ENCODE measurements around the gene DBP.
"Not testable (repeated sequence)": the region's sequence is repeated elsewhere in the genome, so short reads cannot be mapped to it uniquely, and the experiment has no call there.

The DBP gene

DNA sequence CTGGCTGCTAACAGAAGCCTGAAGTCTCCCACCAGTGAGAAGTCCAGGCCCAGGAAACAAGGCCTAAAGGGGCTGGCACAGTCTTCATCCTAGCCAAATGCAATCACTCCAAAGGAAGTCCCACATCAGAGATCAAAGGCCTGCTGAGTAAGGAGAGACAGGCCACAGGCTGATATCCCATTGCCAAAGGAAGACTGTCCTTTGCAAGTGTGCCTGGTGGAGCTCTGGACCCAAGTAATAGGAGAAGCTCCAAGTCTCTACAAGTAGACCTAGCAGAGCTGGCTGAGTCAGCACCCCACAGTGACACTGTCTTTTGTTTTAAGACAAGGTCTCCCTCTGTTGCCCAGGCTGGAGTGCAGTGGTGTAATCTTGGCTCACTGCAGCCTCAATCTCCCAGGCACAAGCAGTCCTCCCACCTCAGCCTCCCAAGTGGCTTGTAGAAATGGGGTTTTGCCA, 4.5 kb downstream of the DBP start:
- Mint-ChIP-seq H3K4me1 (peaks cover 33% of the 10 kb centered on the region), H3K27ac (peak overlapping the region in 2 of 3 experiments; percentile 28 to 72), H3K27me3 (ENCODE audit: low read depth) (no peaks in the 10 kb centered on the region), H3K36me3 (ENCODE audit: low read depth) (no peaks in the 10 kb centered on the region), H3K4me3 (peak overlapping the region; percentile 16 to 53 (median 37)), H3K9me3 (no peaks in the 10 kb centered on the region)
- TF ChIP-seq, protein P1, sequence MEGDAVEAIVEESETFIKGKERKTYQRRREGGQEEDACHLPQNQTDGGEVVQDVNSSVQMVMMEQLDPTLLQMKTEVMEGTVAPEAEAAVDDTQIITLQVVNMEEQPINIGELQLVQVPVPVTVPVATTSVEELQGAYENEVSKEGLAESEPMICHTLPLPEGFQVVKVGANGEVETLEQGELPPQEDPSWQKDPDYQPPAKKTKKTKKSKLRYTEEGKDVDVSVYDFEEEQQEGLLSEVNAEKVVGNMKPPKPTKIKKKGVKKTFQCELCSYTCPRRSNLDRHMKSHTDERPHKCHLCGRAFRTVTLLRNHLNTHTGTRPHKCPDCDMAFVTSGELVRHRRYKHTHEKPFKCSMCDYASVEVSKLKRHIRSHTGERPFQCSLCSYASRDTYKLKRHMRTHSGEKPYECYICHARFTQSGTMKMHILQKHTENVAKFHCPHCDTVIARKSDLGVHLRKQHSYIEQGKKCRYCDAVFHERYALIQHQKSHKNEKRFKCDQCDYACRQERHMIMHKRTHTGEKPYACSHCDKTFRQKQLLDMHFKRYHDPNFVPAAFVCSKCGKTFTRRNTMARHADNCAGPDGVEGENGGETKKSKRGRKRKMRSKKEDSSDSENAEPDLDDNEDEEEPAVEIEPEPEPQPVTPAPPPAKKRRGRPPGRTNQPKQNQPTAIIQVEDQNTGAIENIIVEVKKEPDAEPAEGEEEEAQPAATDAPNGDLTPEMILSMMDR (IDR thresholded peaks at IDR 0.05; ENCODE audit: unreplicated experiment in 3 of 3): no peak

DNA sequence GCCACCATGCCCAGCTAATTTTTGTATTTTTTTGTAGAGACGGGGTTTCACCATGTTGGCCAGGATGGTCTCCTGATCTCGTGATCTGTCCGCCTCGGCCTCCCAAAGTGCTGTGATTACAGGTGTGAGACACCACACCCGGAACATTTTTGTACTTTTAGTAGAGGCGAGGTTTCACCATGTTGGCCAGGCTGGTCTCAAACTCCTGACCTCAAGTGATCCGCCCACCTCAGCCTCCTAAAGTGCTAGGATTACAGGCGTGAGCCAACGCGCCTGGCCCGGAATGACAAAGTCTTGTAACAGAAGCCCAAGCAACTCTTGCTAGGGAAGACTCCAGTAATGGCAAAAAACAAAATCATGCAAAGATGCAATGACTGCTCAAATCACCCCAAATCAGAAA, 4.9 kb downstream of the DBP start:
- H3K27ac Mint-ChIP-seq: peak overlapping the region in 2 of 3 experiments; percentile 28 to 72
- H3K36me3 Mint-ChIP-seq (ENCODE audit: low read depth); H3K9me3 Mint-ChIP-seq; H3K27me3 Mint-ChIP-seq (ENCODE audit: low read depth): not testable (repeated sequence)
- peaks cover 33% of the 10 kb centered on the region for H3K4me1 Mint-ChIP-seq
- peak overlapping the region in 2 of 3 experiments; percentile 37 to 53 for H3K4me3 Mint-ChIP-seq

- H3K4me3 Mint-ChIP-seq: no peak overlapping the region
- no peaks in the 10 kb centered on the region for H3K9me3 Mint-ChIP-seq
- peaks cover 33% of the 10 kb centered on the region for H3K4me1 Mint-ChIP-seq
- no peaks in the 10 kb centered on the region for H3K36me3 Mint-ChIP-seq (ENCODE audit: low read depth)
- H3K27me3 Mint-ChIP-seq (ENCODE audit: low read depth): no peaks in the 10 kb centered on the region
- TF ChIP-seq, protein P1 (IDR thresholded peaks at IDR 0.05; ENCODE audit: unreplicated experiment in 3 of 3): no peak
- H3K27ac Mint-ChIP-seq: peak overlapping the region in 1 of 3 experiments; percentile 87
Measured at GRCh38 chr19:48631225-48631624, 6.0 kb downstream of the DBP start.

DNA sequence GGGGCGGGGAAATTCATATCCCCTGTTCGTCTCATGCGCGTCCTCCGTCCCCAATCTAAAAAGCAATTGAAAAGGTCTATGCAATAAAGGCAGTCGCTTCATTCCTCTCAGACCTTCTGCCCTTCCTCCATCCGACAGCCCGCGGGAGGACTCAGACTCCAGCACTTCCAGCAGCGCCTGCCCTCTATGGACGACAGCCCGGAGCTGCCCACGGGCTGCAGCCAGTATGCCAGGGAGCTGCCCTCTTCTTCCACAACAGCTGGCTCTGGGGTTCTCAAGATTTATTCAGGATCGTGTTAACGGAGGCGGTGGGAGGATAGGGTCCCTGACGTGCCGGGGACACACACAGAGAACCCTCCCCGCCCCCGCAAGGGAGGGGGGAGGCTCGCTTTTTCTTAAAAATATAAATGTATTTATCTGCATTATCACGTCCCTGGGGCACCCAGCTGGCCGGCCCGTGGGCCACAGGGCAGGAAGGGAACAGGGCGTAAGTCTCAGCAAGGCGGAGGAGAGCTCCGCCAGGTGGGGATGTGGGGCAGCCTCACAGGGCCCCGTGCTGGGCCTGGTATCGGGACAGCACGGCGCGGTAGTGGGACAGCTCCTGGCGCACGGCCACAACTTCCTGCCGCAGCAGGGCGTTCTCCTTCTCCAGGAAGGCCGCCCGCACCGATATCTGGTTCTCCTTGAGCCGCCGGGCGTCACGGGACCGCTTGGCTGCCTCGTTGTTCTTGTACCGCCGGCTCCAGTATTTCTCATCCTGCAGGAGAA, 6.7 kb downstream of the DBP start:
- TF ChIP-seq, protein P1 (IDR thresholded peaks at IDR 0.05; ENCODE audit: unreplicated experiment in 3 of 3): peak in 1 of 3 experiments; percentile 33
- no peaks in the 10 kb centered on the region for H3K27me3 Mint-ChIP-seq (ENCODE audit: low read depth)
- H3K36me3 Mint-ChIP-seq (ENCODE audit: low read depth): no peaks in the 10 kb centered on the region
- H3K4me1 Mint-ChIP-seq: peaks cover 30% of the 10 kb centered on the region
- H3K4me3 Mint-ChIP-seq: peak overlapping the region; percentile 56 to 71 (median 57)
- peak overlapping the region; percentile 53 to 87 (median 71) for H3K27ac Mint-ChIP-seq
- no peaks in the 10 kb centered on the region for H3K9me3 Mint-ChIP-seq

DNA sequence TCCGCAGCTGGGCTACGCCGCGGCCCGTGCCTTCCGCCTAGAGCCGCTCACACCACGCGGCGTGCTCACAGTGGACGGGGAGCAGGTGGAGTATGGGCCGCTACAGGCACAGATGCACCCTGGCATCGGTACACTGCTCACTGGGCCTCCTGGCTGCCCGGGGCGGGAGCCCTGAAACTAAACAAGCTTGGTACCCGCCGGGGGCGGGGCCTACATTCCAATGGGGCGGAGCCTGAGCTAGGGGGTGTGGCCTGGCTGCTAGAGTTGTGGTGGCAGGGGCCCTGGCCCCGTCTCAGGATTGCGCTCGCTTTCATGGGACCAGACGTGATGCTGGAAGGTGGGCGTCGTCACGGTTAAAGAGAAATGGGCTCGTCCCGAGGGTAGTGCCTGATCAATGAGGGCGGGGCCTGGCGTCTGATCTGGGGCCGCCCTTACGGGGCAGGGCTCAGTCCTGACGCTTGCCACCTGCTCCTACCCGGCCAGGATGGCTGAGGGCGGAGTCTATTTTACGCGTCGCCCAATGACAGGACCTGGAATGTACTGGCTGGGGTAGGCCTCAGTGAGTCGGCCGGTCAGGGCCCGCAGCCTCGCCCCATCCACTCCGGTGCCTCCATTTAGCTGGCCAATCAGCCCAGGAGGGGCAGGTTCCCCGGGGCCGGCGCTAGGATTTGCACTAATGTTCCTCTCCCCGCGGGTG, 7.4 kb downstream of the DBP start:
- Mint-ChIP-seq H3K9me3 (no peaks in the 10 kb centered on the region), H3K36me3 (ENCODE audit: low read depth) (no peaks in the 10 kb centered on the region), H3K4me3 (peak overlapping the region; percentile 56 to 71 (median 57)), H3K4me1 (peaks cover 32% of the 10 kb centered on the region), H3K27ac (peak overlapping the region; percentile 53 to 87 (median 71)), H3K27me3 (ENCODE audit: low read depth) (no peaks in the 10 kb centered on the region)
- TF ChIP-seq, protein P1 (IDR thresholded peaks at IDR 0.05; ENCODE audit: unreplicated experiment in 3 of 3): no peak

DNA sequence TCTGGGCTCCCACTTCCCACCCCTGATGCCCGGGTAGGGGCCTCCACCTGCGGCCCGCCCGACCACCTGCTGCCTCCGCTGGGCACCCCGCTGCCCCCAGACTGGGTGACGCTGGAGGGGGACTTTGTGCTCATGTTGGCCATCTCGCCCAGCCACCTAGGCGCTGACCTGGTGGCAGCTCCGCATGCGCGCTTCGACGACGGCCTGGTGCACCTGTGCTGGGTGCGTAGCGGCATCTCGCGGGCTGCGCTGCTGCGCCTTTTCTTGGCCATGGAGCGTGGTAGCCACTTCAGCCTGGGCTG, 7.9 kb downstream of the DBP start:
- Mint-ChIP-seq H3K9me3 (no peaks in the 10 kb centered on the region), H3K27me3 (ENCODE audit: low read depth) (no peaks in the 10 kb centered on the region), H3K4me3 (no peak overlapping the region), H3K27ac (no peak overlapping the region), H3K4me1 (peaks cover 27% of the 10 kb centered on the region), H3K36me3 (ENCODE audit: low read depth) (no peaks in the 10 kb centered on the region)
- TF ChIP-seq, protein P1 (IDR thresholded peaks at IDR 0.05; ENCODE audit: unreplicated experiment in 3 of 3): no peak
